GM19023 (cell line): ENCODE data around the gene C15orf61.

Source experiments
- ATAC-seq: cut with Tn5 transposase; IDR thresholded peaks from one replicate; pipeline ENCODE4 v1.9.1; 2021; ENCODE audit warnings: mild to moderate bottlenecking, moderate library complexity; ENCODE audit not compliant: unreplicated experiment

The C15orf61 gene

DNA sequence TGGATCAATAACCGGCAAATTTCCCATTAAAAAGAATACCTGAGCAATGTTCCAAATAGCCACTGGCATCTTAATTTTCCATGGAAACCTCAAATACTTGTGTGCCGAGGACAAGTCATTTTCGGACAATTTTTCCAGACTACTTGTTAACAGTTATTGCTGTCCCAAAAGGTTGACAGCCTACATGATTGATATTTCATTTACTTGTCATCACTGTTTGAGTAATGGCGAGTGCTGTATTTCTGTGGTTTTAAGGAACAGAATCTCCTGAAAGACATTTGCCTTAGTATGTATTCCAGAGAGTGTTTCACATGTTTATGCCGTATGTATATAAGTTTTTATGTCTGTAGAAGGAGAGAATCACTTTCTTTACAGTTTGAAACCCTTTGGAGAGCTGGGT lies 58.2 kb downstream of the C15orf61 start:
- no peak for ATAC-seq
